Stimulated activated CD4-positive, alpha-beta T cell treated with anti-CD3 and anti-CD28 coated beads, Interleukin-4, amount 100 ng/mL, for 48 hours (primary cell): Measurements from ENCODE around the gene MGAT4B.
"Not testable (repeated sequence)": the region's sequence is repeated elsewhere in the genome, so short reads cannot be mapped to it uniquely, and the experiment has no call there.

ENCODE experiments used
- DNase-seq, 2 donors: peaks; one replicate each; pipeline ENCODE4 v3.0.0-alpha.2; 2020; ENCODE audit warnings: low read depth in 2 of 2

MGAT4B gene

GRCh38 chr5:179806250-179807048 lies at the start of gene MGAT4B:
Gene MGAT4B, minus strand, starts transcription at chr5:179806866. Its CDS starts 283 bp downstream, at chr5:179806583.
- no peak for DNase-seq

- DNase-seq, result no peak
Measured at GRCh38 chr5:179854356-179854755, 47.7 kb upstream of the MGAT4B start.

GRCh38 chr5:179852993-179853547 lies 46.4 kb upstream of the MGAT4B start:
- DNase-seq, result no peak

GRCh38 chr5:179841621-179842020 lies 35.0 kb upstream of the MGAT4B start:
- DNase-seq, result no peak

GRCh38 chr5:179840766-179841165 lies 34.1 kb upstream of the MGAT4B start:
- no peak for DNase-seq

GRCh38 chr5:179840321-179840720 lies 33.7 kb upstream of the MGAT4B start:
- no peak for DNase-seq

GRCh38 chr5:179839328-179840256 lies 32.9 kb upstream of the MGAT4B start:
- no peak for DNase-seq

- no peak for DNase-seq
Measured at GRCh38 chr5:179837076-179838011, 30.7 kb upstream of the MGAT4B start.

- DNase-seq, result peak; percentile 34 to 38
Measured at GRCh38 chr5:179836225-179837019, 29.8 kb upstream of the MGAT4B start.

GRCh38 chr5:179834871-179835270 lies 28.2 kb upstream of the MGAT4B start:
- DNase-seq, result not testable (repeated sequence)

GRCh38 chr5:179834120-179834519 lies 27.5 kb upstream of the MGAT4B start:
- no peak for DNase-seq

- no peak for DNase-seq
Measured at GRCh38 chr5:179833709-179834070, 27.0 kb upstream of the MGAT4B start.

- no peak for DNase-seq
Measured at GRCh38 chr5:179833056-179833708, 26.5 kb upstream of the MGAT4B start.

- DNase-seq, result no peak
Measured at GRCh38 chr5:179832039-179832745, 25.5 kb upstream of the MGAT4B start.

GRCh38 chr5:179830818-179831468 lies 24.3 kb upstream of the MGAT4B start:
- no peak for DNase-seq

GRCh38 chr5:179829732-179830435 lies 23.2 kb upstream of the MGAT4B start:
- no peak for DNase-seq

GRCh38 chr5:179828756-179829421 lies 22.2 kb upstream of the MGAT4B start:
- DNase-seq, result no peak

GRCh38 chr5:179827680-179828079 lies 21.0 kb upstream of the MGAT4B start:
- DNase-seq, result peak in 1 of 2 donors; percentile 47
